IMR-90 (cell line): Measurements from ENCODE around the gene RNF213. TPM values are rescaled to one million over a fixed set of nuclear protein-coding genes. Genes with fewer than 3 reads are reported as not detected.

ENCODE experiments used
- ATAC-seq: fragments of 200-7000 bp; cut with Tn5 transposase; 2 replicates; pipeline ENCODE4 v1.9.1; 2020; ENCODE audit warnings: low read depth, mild to moderate bottlenecking, moderate library complexity
- BruUV-seq: library from RNA; stranded (reverse); fragments of 400-500 nt; replicated peaks from 2 replicates; lab custom pipeline; 2021; lab: Mats Ljungman, UMichigan
- CTCF ChIA-PET: fragments of 300-600 bp; formaldehyde crosslinking; extraction: SDS; loops from one replicate; lab custom pipeline; 2021; ENCODE audit warnings: antibody characterized with exemption; lab: Yijun Ruan, JAX
- POLR2A ChIA-PET: fragments of 300-600 bp; sonication (Branson Sonifier 250); formaldehyde crosslinking; loops from one replicate; lab custom pipeline; 2022; ENCODE audit warnings: antibody characterized with exemption; ENCODE audit not compliant: unreplicated experiment; lab: Charles Lee
- DNase-seq: peaks from one replicate; pipeline ENCODE4 v3.0.0; 2013
- H2AFZ ChIP-seq: replicated peaks from 2 replicates; pipeline ENCODE3; 2013; ENCODE audit warnings: low read length, mild to moderate bottlenecking; ENCODE audit not compliant: poor library complexity
- H2AK5ac ChIP-seq: 2 replicates; pipeline ENCODE4 v1.6.1; 2013; ENCODE audit warnings: low read depth, low read length, inconsistent platforms
- H2AK9ac ChIP-seq: replicated peaks from 2 replicates; pipeline ENCODE3; 2013; ENCODE audit warnings: mild to moderate bottlenecking, low read depth, low read length, moderate library complexity; ENCODE audit not compliant: poor library complexity
- H2BK120ac ChIP-seq: 2 replicates; pipeline ENCODE4 v1.6.1; 2013; ENCODE audit warnings: low read depth, low read length, inconsistent platforms
- H2BK15ac ChIP-seq: 3 replicates; pipeline ENCODE4 v1.6.1; 2013; ENCODE audit warnings: low read depth, low read length, inconsistent platforms
- H2BK20ac ChIP-seq: 2 replicates; pipeline ENCODE4 v1.6.1; 2013; ENCODE audit warnings: low read depth, mild to moderate bottlenecking, inconsistent platforms, low read length, moderate library complexity
- H2BK5ac ChIP-seq: 2 replicates; pipeline ENCODE4 v1.6.1; 2013; ENCODE audit warnings: mild to moderate bottlenecking, low read depth, low read length, inconsistent platforms; ENCODE audit not compliant: poor library complexity, severe bottlenecking
- H3K14ac ChIP-seq: replicated peaks from 2 replicates; pipeline ENCODE4 v1.6.1; 2013; ENCODE audit warnings: low read depth, low read length, inconsistent platforms
- H3K18ac ChIP-seq: 2 replicates; pipeline ENCODE4 v1.6.1; 2013; ENCODE audit warnings: low read depth, low read length, control low read depth
- H3K23ac ChIP-seq: 2 replicates; pipeline ENCODE4 v1.6.1; 2013; ENCODE audit warnings: low read depth, low read length, inconsistent platforms
- H3K27ac ChIP-seq: 2 replicates; pipeline ENCODE4 v1.5.1; 2013; ENCODE audit warnings: mild to moderate bottlenecking, control low read depth, low read length; ENCODE audit not compliant: insufficient read depth
- H3K27me3 ChIP-seq: 2 replicates; pipeline ENCODE4 v1.6.1; 2013; ENCODE audit warnings: low read length; ENCODE audit not compliant: control insufficient read depth, insufficient read depth
- H3K36me3 ChIP-seq: 2 replicates; pipeline ENCODE4 v1.6.1; 2013; ENCODE audit warnings: low read length, mixed read lengths; ENCODE audit not compliant: control insufficient read depth, insufficient read depth
- H3K4ac ChIP-seq: 2 replicates; pipeline ENCODE4 v1.6.1; 2013; ENCODE audit warnings: low read depth, low read length, inconsistent platforms
- H3K4me1 ChIP-seq: 2 replicates; pipeline ENCODE4 v1.6.1; 2013; ENCODE audit warnings: low read length, mixed read lengths; ENCODE audit not compliant: control insufficient read depth, insufficient read depth
- H3K4me2 ChIP-seq: 2 replicates; pipeline ENCODE4 v1.6.1; 2013; ENCODE audit warnings: low read depth, mild to moderate bottlenecking, control low read depth, low read length, moderate library complexity
- H3K4me3 ChIP-seq: 2 replicates; pipeline ENCODE4 v1.5.1; 2013; ENCODE audit warnings: low read depth, mild to moderate bottlenecking, control low read depth, low read length, moderate library complexity; ENCODE audit not compliant: insufficient read depth
- H3K56ac ChIP-seq: 2 replicates; pipeline ENCODE4 v1.6.1; 2013; ENCODE audit warnings: low read length, inconsistent platforms; ENCODE audit not compliant: insufficient read depth; ENCODE audit errors: extremely low read depth
- H3K79me1 ChIP-seq, 2 experiments: 2 replicates each; pipeline ENCODE4 v1.6.1; 2013; ENCODE audit warnings: low read length in 2 of 2, inconsistent platforms in 1 of 2, low read depth in 1 of 2
- H3K9ac ChIP-seq: 2 replicates; pipeline ENCODE4 v1.6.1; 2013; ENCODE audit warnings: low read depth, low read length, control low read depth
- H3K9me1 ChIP-seq: 2 replicates; pipeline ENCODE4 v1.6.1; 2013; ENCODE audit warnings: low read length, inconsistent platforms; ENCODE audit not compliant: insufficient read depth
- H3K9me3 ChIP-seq: 2 replicates; pipeline ENCODE4 v1.6.1; 2013; ENCODE audit warnings: low read length; ENCODE audit not compliant: control insufficient read depth, insufficient read depth
- H4K20me1 ChIP-seq: 2 replicates; pipeline ENCODE4 v1.6.1; 2013; ENCODE audit warnings: low read length, inconsistent platforms; ENCODE audit not compliant: insufficient read depth
- H4K5ac ChIP-seq: 2 replicates; pipeline ENCODE4 v1.6.1; 2013; ENCODE audit warnings: mild to moderate bottlenecking, low read depth, low read length, control low read depth
- H4K8ac ChIP-seq, 2 experiments: 2 replicates each; pipeline ENCODE4 v1.6.1; 2013; ENCODE audit warnings: low read depth in 2 of 2, low read length in 2 of 2, control low read depth in 1 of 2, inconsistent platforms in 1 of 2
- H4K91ac ChIP-seq: 2 replicates; pipeline ENCODE4 v1.6.1; 2013; ENCODE audit warnings: low read depth, low read length, inconsistent platforms; ENCODE audit not compliant: insufficient read depth
- CHD1 ChIP-seq: IDR thresholded peaks from 2 replicates; pipeline ENCODE4 v1.6.1; 2012; ENCODE audit warnings: low read depth, low read length, improper control_type of control experiment
- CTCF ChIP-seq: conservative IDR thresholded peaks from 2 replicates; pipeline ENCODE4 v1.5.1; 2012; ENCODE audit warnings: mild to moderate bottlenecking, low read depth, low read length, improper control_type of control experiment
- ELK1 ChIP-seq: fragments of 150-350 bp; IDR thresholded peaks from 2 replicates; pipeline ENCODE4 v1.6.1; 2016; ENCODE audit warnings: low read depth, mild to moderate bottlenecking, low read length, moderate library complexity, borderline replicate concordance
- MAFK ChIP-seq: IDR thresholded peaks from 2 replicates; pipeline ENCODE4 v1.6.1; 2012; ENCODE audit warnings: low read depth, low read length, improper control_type of control experiment
- MAZ ChIP-seq: IDR thresholded peaks from 2 replicates; pipeline ENCODE4 v1.6.1; 2012; ENCODE audit warnings: low read depth, mild to moderate bottlenecking, low read length, improper control_type of control experiment, moderate library complexity, borderline replicate concordance
- MXI1 ChIP-seq: IDR thresholded peaks from 2 replicates; pipeline ENCODE4 v1.6.1; 2012; ENCODE audit warnings: low read depth, mild to moderate bottlenecking, low read length, moderate library complexity, borderline replicate concordance
- RCOR1 ChIP-seq: IDR thresholded peaks from 2 replicates; pipeline ENCODE4 v1.6.1; 2012; ENCODE audit warnings: mild to moderate bottlenecking, low read length, improper control_type of control experiment; ENCODE audit not compliant: insufficient replicate concordance
- RFX5 ChIP-seq: IDR thresholded peaks from 2 replicates; pipeline ENCODE4 v1.8.0; 2012; ENCODE audit warnings: low read depth, mild to moderate bottlenecking, low read length, moderate library complexity
- SMC3 ChIP-seq: fragments of 150-350 bp; IDR thresholded peaks from 2 replicates; pipeline ENCODE4 v1.6.1; 2016; ENCODE audit warnings: low read depth, mild to moderate bottlenecking, antibody characterized with exemption, low read length, moderate library complexity
- USF2 ChIP-seq: fragments of 150-350 bp; IDR thresholded peaks from 2 replicates; pipeline ENCODE4 v1.6.1; 2017; ENCODE audit warnings: mild to moderate bottlenecking, antibody characterized with exemption, low read length, low read depth
- WGBS, 2 experiments: methylation state at CpG; one replicate each; pipeline versions ENCODE4 v1.1.5 to v1.1.7; 2013; ENCODE audit warnings: missing lambda C conversion rate in 2 of 2; ENCODE audit not compliant: insufficient read length in 1 of 2; ENCODE audit errors: extremely low coverage in 2 of 2; 5-methylcytosine and 5-hydroxymethylcytosine counted together
- dilution Hi-C: fragments of 300-500 bp; cut with HindIII; formaldehyde crosslinking; loops from one replicate; pipeline ENCODE4 v1.14.3; 2018; ENCODE audit warnings: low sequenced_read_pairs; ENCODE audit not compliant: unreplicated experiment
- in situ Hi-C: fragments of 300-500 bp; cut with MboI; formaldehyde crosslinking; loops from 3 replicates; pipeline ENCODE4 v1.14.3; 2019; ENCODE audit warnings: low sequenced_read_pairs, inconsistent platforms, mixed read lengths
- intact Hi-C: fragments of 100-400 bp; cut with micrococcal nuclease; formaldehyde crosslinking; loops from 2 replicates; pipeline ENCODE4 v1.10.0; 2022
- polyA plus RNA-seq, 3 experiments: library from polyadenylated mRNA; depleted of rRNA; stranded (reverse); fragments of >200 nt; gene quantifications; 2 replicates each; pipeline ENCODE4 v1.2.3, GENCODE V29; 2012; ENCODE audit warnings: low replicate concordance in 1 of 3
- total RNA-seq: library from RNA; depleted of rRNA; stranded (reverse); fragments of >200 nt; gene quantifications from 2 replicates; pipeline ENCODE4 v1.2.3, GENCODE V29; 2012

RNF213 gene
- total and polyA plus RNA-seq, 2 of the 4 experiments (the other 2 are of a cell fraction), result 23.4 to 36.0 TPM

DNA sequence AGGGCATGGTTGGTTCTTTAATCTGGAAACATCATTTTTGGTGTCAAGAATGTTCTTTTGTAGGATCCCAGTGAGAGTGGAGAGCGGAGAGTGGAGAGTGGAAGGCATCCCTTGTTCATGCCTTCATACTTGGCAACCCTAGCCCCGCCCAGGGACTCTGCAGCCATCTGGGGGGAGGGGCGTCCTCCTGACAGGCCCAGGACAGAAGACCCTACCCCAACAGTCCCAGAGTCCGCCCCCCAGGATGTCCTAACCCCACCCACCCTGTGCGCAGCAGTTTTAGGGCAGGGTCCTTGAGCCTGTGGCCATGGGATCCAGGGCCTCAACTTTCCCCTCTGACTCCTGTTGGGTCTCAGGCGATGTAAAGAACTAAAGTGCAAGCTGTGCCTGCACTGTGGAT lies 36.0 kb upstream of the RNF213 start:
- CTCF ChIA-PET, result no interaction called here
- intact Hi-C loops (loop anchor here (5.0 kb wide), 1 partner anchor 38 kb away; the partner anchor contains the start of gene RNF213), dilution Hi-C loops (no loop called here), in situ Hi-C loops (no loop called here)
- ATAC-seq, result no peak
- H3K14ac ChIP-seq, result no peak overlapping the region
- no peak overlapping the region for H3K27ac ChIP-seq
- DNase-seq, result no peak
- peaks cover 3% of the 10 kb centered on the region; the same call in 1 of the 2 replicates for H3K4me1 ChIP-seq
- H2BK20ac ChIP-seq, result no peak overlapping the region
- H2AFZ ChIP-seq, result no peak overlapping the region
- no peaks in the 10 kb centered on the region for H4K20me1 ChIP-seq
- peaks cover 27% of the 10 kb centered on the region for H3K36me3 ChIP-seq
- no peak overlapping the region for H2BK15ac ChIP-seq
- H2BK120ac ChIP-seq, result no peak overlapping the region
- H3K4me2 ChIP-seq, result no peak overlapping the region
- POLR2A ChIA-PET, result no interaction called here
- 100% methylated on average over 1 of the region's 6 CpGs; no CpG with 5 or more reads in 1 of the 2 experiments for WGBS, 2 experiments
- no peak overlapping the region for H3K56ac ChIP-seq
- H3K4ac ChIP-seq, result no peak overlapping the region
- no peak overlapping the region for H2BK5ac ChIP-seq
- BruUV-seq, result no TSS peak
- no peak overlapping the region for H2AK5ac ChIP-seq
- no peak overlapping the region for H3K9ac ChIP-seq
- no peak overlapping the region for H3K18ac ChIP-seq
- H4K91ac ChIP-seq, result no peak overlapping the region
- no peak overlapping the region for H4K5ac ChIP-seq
- no peak for TF ChIP-seq MAZ
- no peak for TF ChIP-seq ELK1
- TF ChIP-seq CTCF, result no peak
- no peak for TF ChIP-seq SMC3
- no peak for TF ChIP-seq MAFK
- no peak for TF ChIP-seq CHD1
- no peak for TF ChIP-seq MXI1
- TF ChIP-seq USF2, result no peak
- TF ChIP-seq RFX5, result no peak
- no peak for TF ChIP-seq RCOR1
- H3K23ac ChIP-seq, result no peak overlapping the region
- H2AK9ac ChIP-seq, result no peak overlapping the region
- no peaks in the 10 kb centered on the region for H3K27me3 ChIP-seq
- H4K8ac ChIP-seq, result no peak overlapping the region
- no peaks in the 10 kb centered on the region for H3K9me3 ChIP-seq
- peaks cover 7% of the 10 kb centered on the region for H3K9me1 ChIP-seq
- peaks cover 0 to 34% of the 10 kb centered on the region in 2 experiments; a peak in 3 of 4 replicates for H3K79me1 ChIP-seq
- no peak overlapping the region for H3K4me3 ChIP-seq
